Stimulated activated effector memory CD8-positive, alpha-beta T cell treated with anti-CD3 and anti-CD28 coated beads, Interleukin-12 subunit alpha, Interleukin-12 subunit beta, amount 100 ng/mL, for 72 hours (primary cell): ENCODE data around the gene APLNR.

Source experiments
- ATAC-seq: fragments of 150-1000 bp; cut with Tn5 transposase; 2 replicates; pipeline ENCODE4 v1.10.0; 2021
- DNase-seq, 2 donors: peaks; one replicate each; pipeline ENCODE4 v3.0.0; 2021 to 2022; ENCODE audit warnings: low spot score in 2 of 2
- H3K27ac Mint-ChIP-seq: one replicate; pipeline ENCODE4 v1.8.0; 2022; ENCODE audit warnings: mild to moderate bottlenecking, mixed read lengths
- H3K36me3 Mint-ChIP-seq: one replicate; pipeline ENCODE4 v1.8.0; 2022; ENCODE audit warnings: mild to moderate bottlenecking, mixed read lengths
- H3K4me1 Mint-ChIP-seq: one replicate; pipeline ENCODE4 v1.8.0; 2022; ENCODE audit warnings: mixed read lengths
- H3K4me3 Mint-ChIP-seq: one replicate; pipeline ENCODE4 v1.8.0; 2022; ENCODE audit warnings: mild to moderate bottlenecking, mixed read lengths
- H3K9me3 Mint-ChIP-seq: one replicate; pipeline ENCODE4 v1.8.0; 2022; ENCODE audit warnings: mixed read lengths

APLNR gene

GRCh38 chr11:57235761-57236703 is 1.0 kb downstream of the APLNR start:
- Mint-ChIP-seq H3K36me3 (no peaks in the 10 kb centered on the region), H3K9me3 (no peaks in the 10 kb centered on the region), H3K4me1 (peaks cover 23% of the 10 kb centered on the region), H3K27ac (no peak overlapping the region), H3K4me3 (no peak overlapping the region)
- DNase-seq = no peak
- no peak for ATAC-seq

GRCh38 chr11:57233702-57234101 is 3.3 kb downstream of the APLNR start:
- Mint-ChIP-seq H3K36me3 (no peaks in the 10 kb centered on the region), H3K4me3 (no peak overlapping the region), H3K27ac (no peak overlapping the region), H3K9me3 (no peaks in the 10 kb centered on the region), H3K4me1 (peaks cover 23% of the 10 kb centered on the region)
- ATAC-seq = no peak
- DNase-seq = no peak

- no peak for ATAC-seq
- Mint-ChIP-seq H3K4me3 (no peak overlapping the region), H3K4me1 (peaks cover 12% of the 10 kb centered on the region), H3K27ac (no peak overlapping the region), H3K36me3 (no peaks in the 10 kb centered on the region), H3K9me3 (no peaks in the 10 kb centered on the region)
- DNase-seq = no peak
Observed at GRCh38 chr11:57231539-57232253, 5.4 kb downstream of the APLNR start.

GRCh38 chr11:57230791-57231538 is 6.1 kb downstream of the APLNR start:
- H3K4me3 Mint-ChIP-seq = no peak overlapping the region
- H3K36me3 Mint-ChIP-seq = no peaks in the 10 kb centered on the region
- ATAC-seq = peak; percentile 36
- H3K27ac Mint-ChIP-seq = no peak overlapping the region
- H3K9me3 Mint-ChIP-seq = no peaks in the 10 kb centered on the region
- H3K4me1 Mint-ChIP-seq = peaks cover 12% of the 10 kb centered on the region
- no peak for DNase-seq

GRCh38 chr11:57230316-57230715 is 6.7 kb downstream of the APLNR start:
- DNase-seq = no peak
- H3K36me3 Mint-ChIP-seq = no peaks in the 10 kb centered on the region
- no peaks in the 10 kb centered on the region for H3K9me3 Mint-ChIP-seq
- H3K27ac Mint-ChIP-seq = no peak overlapping the region
- H3K4me3 Mint-ChIP-seq = no peak overlapping the region
- peaks cover 12% of the 10 kb centered on the region for H3K4me1 Mint-ChIP-seq
- no peak for ATAC-seq

- H3K27ac Mint-ChIP-seq = no peak overlapping the region
- no peak for DNase-seq
- ATAC-seq = no peak
- no peaks in the 10 kb centered on the region for H3K9me3 Mint-ChIP-seq
- peaks cover 12% of the 10 kb centered on the region for H3K4me1 Mint-ChIP-seq
- no peak overlapping the region for H3K4me3 Mint-ChIP-seq
- H3K36me3 Mint-ChIP-seq = no peaks in the 10 kb centered on the region
Observed at GRCh38 chr11:57228600-57228999, 8.4 kb downstream of the APLNR start.

GRCh38 chr11:57224537-57224936 is 12.5 kb downstream of the APLNR start:
- Mint-ChIP-seq H3K27ac (no peak overlapping the region), H3K4me1 (no peaks in the 10 kb centered on the region), H3K4me3 (no peak overlapping the region), H3K36me3 (no peaks in the 10 kb centered on the region), H3K9me3 (no peaks in the 10 kb centered on the region)
- DNase-seq (no peak), ATAC-seq (no peak)

- Mint-ChIP-seq H3K9me3 (no peaks in the 10 kb centered on the region), H3K36me3 (no peaks in the 10 kb centered on the region), H3K4me1 (no peaks in the 10 kb centered on the region), H3K27ac (no peak overlapping the region), H3K4me3 (no peak overlapping the region)
- ATAC-seq = no peak
- DNase-seq = no peak
Observed at GRCh38 chr11:57224128-57224527, 12.9 kb downstream of the APLNR start.

GRCh38 chr11:57223601-57224000 is 13.4 kb downstream of the APLNR start:
- no peak for DNase-seq
- no peaks in the 10 kb centered on the region for H3K4me1 Mint-ChIP-seq
- H3K9me3 Mint-ChIP-seq = no peaks in the 10 kb centered on the region
- no peak overlapping the region for H3K27ac Mint-ChIP-seq
- ATAC-seq = no peak
- no peak overlapping the region for H3K4me3 Mint-ChIP-seq
- no peaks in the 10 kb centered on the region for H3K36me3 Mint-ChIP-seq

GRCh38 chr11:57222239-57222638 is 14.8 kb downstream of the APLNR start:
- Mint-ChIP-seq H3K4me3 (no peak overlapping the region), H3K27ac (no peak overlapping the region), H3K4me1 (no peaks in the 10 kb centered on the region), H3K9me3 (no peaks in the 10 kb centered on the region), H3K36me3 (no peaks in the 10 kb centered on the region)
- DNase-seq (no peak), ATAC-seq (no peak)

GRCh38 chr11:57219021-57219627 is 17.9 kb downstream of the APLNR start:
- Mint-ChIP-seq H3K9me3 (no peaks in the 10 kb centered on the region), H3K4me1 (no peaks in the 10 kb centered on the region), H3K36me3 (no peaks in the 10 kb centered on the region), H3K27ac (no peak overlapping the region), H3K4me3 (no peak overlapping the region)
- ATAC-seq = no peak
- no peak for DNase-seq

- DNase-seq (no peak), ATAC-seq (no peak)
- Mint-ChIP-seq H3K36me3 (no peaks in the 10 kb centered on the region), H3K27ac (no peak overlapping the region), H3K4me3 (no peak overlapping the region), H3K4me1 (no peaks in the 10 kb centered on the region), H3K9me3 (no peaks in the 10 kb centered on the region)
Observed at GRCh38 chr11:57217053-57217452, 20.0 kb downstream of the APLNR start.

- ATAC-seq (no peak), DNase-seq (no peak)
- Mint-ChIP-seq H3K36me3 (no peaks in the 10 kb centered on the region), H3K4me1 (no peaks in the 10 kb centered on the region), H3K9me3 (no peaks in the 10 kb centered on the region), H3K4me3 (no peak overlapping the region), H3K27ac (no peak overlapping the region)
Observed at GRCh38 chr11:57216463-57216862, 20.6 kb downstream of the APLNR start.

- DNase-seq (no peak), ATAC-seq (no peak)
- H3K36me3 Mint-ChIP-seq = no peaks in the 10 kb centered on the region
- H3K27ac Mint-ChIP-seq = no peak overlapping the region
- H3K9me3 Mint-ChIP-seq = no peaks in the 10 kb centered on the region
- H3K4me3 Mint-ChIP-seq = no peak overlapping the region
- no peaks in the 10 kb centered on the region for H3K4me1 Mint-ChIP-seq
Observed at GRCh38 chr11:57214494-57214893, 22.6 kb downstream of the APLNR start.

- ATAC-seq = no peak
- Mint-ChIP-seq H3K4me1 (no peaks in the 10 kb centered on the region), H3K9me3 (no peaks in the 10 kb centered on the region), H3K36me3 (no peaks in the 10 kb centered on the region), H3K4me3 (no peak overlapping the region), H3K27ac (no peak overlapping the region)
- no peak for DNase-seq
Observed at GRCh38 chr11:57214098-57214417, 23.0 kb downstream of the APLNR start.
